NCI-H526 treated with DMSO at 0.1 percent for 48 hours (cell line): ENCODE results near the gene CCDC32.

Experiments used
- DNase-seq: peaks from one replicate; lab custom pipeline; 2025; lab: John Stamatoyannopoulos, UW

CCDC32 gene

GRCh38 chr15:40511472-40512133 is 53.2 kb downstream of the CCDC32 start:
- DNase-seq = no peak

DNA sequence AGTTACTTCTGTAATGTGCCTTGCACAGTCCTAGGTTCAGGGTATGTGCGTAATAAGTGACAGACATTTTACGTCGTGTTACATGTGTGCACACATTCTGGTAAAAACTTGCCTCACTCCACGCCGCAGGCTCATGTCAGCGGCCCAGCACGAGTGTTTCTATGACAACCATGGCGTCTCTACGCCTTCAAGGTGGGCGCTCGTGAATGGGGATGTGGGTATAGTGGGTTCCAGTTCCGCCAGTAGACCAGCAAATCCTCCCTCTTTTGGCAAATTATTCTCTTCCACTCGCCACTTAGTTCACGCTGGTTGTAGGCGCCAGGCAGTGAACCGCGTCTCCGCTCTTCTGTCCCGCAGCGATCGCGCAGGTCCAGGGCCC is 53.8 kb downstream of the CCDC32 start:
- no peak for DNase-seq

DNA sequence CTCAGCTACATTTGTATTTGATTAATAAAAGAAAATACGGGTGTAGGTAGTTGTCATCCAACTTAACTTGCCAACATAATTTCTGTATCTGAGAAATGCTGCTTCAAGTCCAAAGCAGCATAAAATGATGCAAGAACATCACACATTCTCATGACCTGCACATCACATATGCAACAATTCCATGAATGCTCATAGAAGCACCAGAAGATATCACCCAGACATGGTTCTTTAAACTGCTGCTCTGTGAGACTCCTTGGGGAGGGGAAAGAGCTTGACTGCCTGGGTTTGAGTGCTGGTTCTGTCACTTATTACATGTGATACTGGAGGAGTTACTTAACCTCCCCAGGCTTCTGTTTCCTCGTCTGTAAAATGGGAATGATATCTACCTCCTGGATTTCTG is 54.6 kb downstream of the CCDC32 start:
- DNase-seq = no peak

DNA sequence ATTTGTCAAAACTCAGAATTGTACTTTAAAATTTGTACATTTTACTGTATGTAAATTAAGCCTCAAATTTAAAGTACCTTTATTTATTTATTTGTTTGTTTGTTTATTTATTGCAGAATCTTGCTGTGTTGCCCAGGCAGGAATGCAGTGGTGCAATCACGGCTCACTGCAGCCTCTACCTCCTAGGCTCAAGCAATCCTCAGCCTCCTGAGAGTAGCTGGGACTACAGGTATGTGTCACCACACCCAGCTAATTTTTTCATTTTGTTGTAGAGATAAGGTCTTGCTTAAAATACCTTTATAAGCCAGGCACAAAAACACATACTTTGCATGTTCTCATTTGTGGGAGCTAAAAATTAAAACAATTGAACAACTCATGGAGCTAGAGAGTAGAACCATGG is 56.6 kb downstream of the CCDC32 start:
- DNase-seq = no peak

- DNase-seq = peak; percentile 41
These were observed 57.8 kb downstream of the CCDC32 start for GRCh38 chr15:40506964-40507571.
